Right atrium auricular region (tissue), 2 donors: ENCODE results near the gene POLE. TPM values are rescaled to one million over a fixed set of nuclear protein-coding genes. Genes with fewer than 3 reads are reported as not detected.

Experiments used
- DNase-seq: peaks from one replicate; pipeline ENCODE4 v3.0.0-alpha.2; 2019; ENCODE audit warnings: low spot score
- H3K27ac ChIP-seq, 2 donors: fragments of 200-600 bp; sonication (generic); 1 replicate in 1 of 2; 2 replicates in 1 of 2; pipeline ENCODE4 v1.5.1; 2016 to 2019
- H3K27me3 ChIP-seq, 2 donors: fragments of 200-600 bp; sonication (generic); one replicate each; pipeline versions ENCODE4 v1.5.1 to v1.6.0; 2017 to 2019
- H3K36me3 ChIP-seq: fragments of 200-600 bp; sonication (generic); one replicate; pipeline ENCODE4 v1.5.1; 2016
- H3K4me1 ChIP-seq, 2 donors: fragments of 200-600 bp; sonication (generic); one replicate each; pipeline versions ENCODE4 v1.5.1 to v1.6.0; 2017 to 2019
- H3K4me3 ChIP-seq, 2 donors: fragments of 200-600 bp; sonication (generic); 1 replicate in 1 of 2; 2 replicates in 1 of 2; pipeline ENCODE4 v1.5.1; 2017 to 2019; ENCODE audit warnings: mild to moderate bottlenecking in 1 of 2, moderate library complexity in 1 of 2
- H3K9me3 ChIP-seq, 2 donors: fragments of 200-600 bp; sonication (generic); one replicate each; pipeline ENCODE4 v1.5.1; 2019
- total RNA-seq, 2 donors: library from RNA; depleted of rRNA; stranded (reverse); fragments of >200 nt; gene quantifications; one replicate each; pipeline ENCODE4 v1.1.0, GENCODE V29; 2016
- TF ChIP-seq, protein P1 (sequence below), 2 donors: fragments of 200-600 bp; sonication (generic); IDR thresholded peaks; one replicate each; pipeline ENCODE4 v1.5.1; 2019; ENCODE audit warnings: antibody characterized with exemption in 2 of 2

The POLE gene
- total RNA-seq, 2 donors from 2014 or later, result 10.2 to 13.9 TPM

DNA sequence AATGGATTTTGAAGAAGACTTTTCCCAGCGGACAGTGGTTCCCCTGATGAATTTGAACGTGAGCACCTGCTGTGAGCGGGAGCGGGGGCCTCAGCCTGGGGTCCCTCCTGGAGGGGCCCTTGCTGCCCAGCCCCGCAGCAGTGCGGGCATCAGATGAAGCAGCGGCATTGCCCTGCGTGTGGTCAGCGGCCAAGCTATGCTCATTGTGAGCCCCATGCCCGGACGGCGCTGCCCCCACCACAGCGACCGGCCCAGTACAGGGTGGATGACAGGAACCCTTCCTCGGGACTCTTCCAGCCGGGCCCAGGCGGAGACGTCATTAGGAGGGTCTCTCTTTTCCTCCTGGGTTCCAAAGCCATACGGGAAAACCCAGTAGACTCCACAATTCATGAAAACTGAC lies 80.2 kb downstream of the POLE start:
- H3K27me3 ChIP-seq, result no peaks in the 10 kb centered on the region
- no peak overlapping the region for H3K4me3 ChIP-seq
- no peaks in the 10 kb centered on the region for H3K36me3 ChIP-seq
- DNase-seq, result no peak
- H3K4me1 ChIP-seq, result peaks cover 0 to 9% of the 10 kb centered on the region in 2 donors
- no peak overlapping the region for H3K27ac ChIP-seq
- TF ChIP-seq, protein P1, sequence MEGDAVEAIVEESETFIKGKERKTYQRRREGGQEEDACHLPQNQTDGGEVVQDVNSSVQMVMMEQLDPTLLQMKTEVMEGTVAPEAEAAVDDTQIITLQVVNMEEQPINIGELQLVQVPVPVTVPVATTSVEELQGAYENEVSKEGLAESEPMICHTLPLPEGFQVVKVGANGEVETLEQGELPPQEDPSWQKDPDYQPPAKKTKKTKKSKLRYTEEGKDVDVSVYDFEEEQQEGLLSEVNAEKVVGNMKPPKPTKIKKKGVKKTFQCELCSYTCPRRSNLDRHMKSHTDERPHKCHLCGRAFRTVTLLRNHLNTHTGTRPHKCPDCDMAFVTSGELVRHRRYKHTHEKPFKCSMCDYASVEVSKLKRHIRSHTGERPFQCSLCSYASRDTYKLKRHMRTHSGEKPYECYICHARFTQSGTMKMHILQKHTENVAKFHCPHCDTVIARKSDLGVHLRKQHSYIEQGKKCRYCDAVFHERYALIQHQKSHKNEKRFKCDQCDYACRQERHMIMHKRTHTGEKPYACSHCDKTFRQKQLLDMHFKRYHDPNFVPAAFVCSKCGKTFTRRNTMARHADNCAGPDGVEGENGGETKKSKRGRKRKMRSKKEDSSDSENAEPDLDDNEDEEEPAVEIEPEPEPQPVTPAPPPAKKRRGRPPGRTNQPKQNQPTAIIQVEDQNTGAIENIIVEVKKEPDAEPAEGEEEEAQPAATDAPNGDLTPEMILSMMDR (IDR thresholded peaks at IDR 0.05), result no peak
- H3K9me3 ChIP-seq, result peaks cover 3 to 8% of the 10 kb centered on the region in 2 donors

DNA sequence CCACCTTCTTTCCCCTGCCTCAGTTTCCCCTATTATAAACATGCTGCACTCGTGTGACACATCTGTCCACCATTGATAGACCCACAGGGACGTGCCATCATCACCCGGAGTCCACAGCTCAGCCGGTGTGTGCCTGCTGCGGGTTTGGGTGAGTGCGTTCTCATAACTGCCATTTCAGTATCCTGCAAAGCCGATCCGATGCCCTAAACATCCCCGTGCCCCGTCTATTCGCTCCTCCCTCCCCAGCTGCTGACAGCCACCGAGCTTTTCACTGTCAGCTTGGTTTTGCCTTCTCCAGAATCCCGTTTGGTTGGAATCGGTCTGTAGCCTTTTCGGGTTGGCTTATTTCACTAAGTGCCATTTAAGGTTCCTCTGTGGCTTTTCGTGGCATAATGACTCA lies 80.7 kb downstream of the POLE start:
- H3K27me3 ChIP-seq, result no peaks in the 10 kb centered on the region

DNA sequence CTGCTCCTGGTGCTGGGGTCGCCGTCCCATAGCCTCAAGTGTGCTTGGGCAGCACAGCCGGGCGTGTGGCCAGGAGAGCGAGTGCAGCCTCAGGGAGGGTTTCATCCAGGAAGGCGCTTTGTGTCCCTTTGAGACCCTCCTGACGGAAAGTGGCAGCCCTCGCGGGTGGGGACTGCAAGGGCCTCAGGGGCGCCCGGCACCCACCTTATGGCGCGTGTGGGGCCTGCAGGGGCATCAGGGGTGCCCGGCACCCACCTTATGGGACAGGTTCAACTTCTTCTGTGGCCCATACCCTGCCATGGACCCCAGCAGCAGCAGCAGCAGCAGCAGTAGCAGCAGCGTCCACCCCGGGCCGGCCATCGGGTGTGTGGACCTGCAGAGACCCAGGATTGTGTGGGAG lies 81.2 kb downstream of the POLE start:
- TF ChIP-seq, protein P1 (IDR thresholded peaks at IDR 0.05), result no peak
- no peaks in the 10 kb centered on the region for H3K27me3 ChIP-seq
- no peak overlapping the region for H3K27ac ChIP-seq
- H3K4me1 ChIP-seq, result peaks cover 0 to 14% of the 10 kb centered on the region in 2 donors
- H3K4me3 ChIP-seq, result no peak overlapping the region
- DNase-seq, result no peak
- no peaks in the 10 kb centered on the region for H3K9me3 ChIP-seq
- no peaks in the 10 kb centered on the region for H3K36me3 ChIP-seq

More for the DNA sequence above, 80.7 kb downstream of the POLE start:
- DNase-seq, result no peak
- TF ChIP-seq, protein P1 (IDR thresholded peaks at IDR 0.05), result no peak
- H3K4me1 ChIP-seq, result peaks cover 0 to 9% of the 10 kb centered on the region in 2 donors
- no peak overlapping the region for H3K4me3 ChIP-seq
- peaks cover under 1 to 3% of the 10 kb centered on the region in 2 donors for H3K9me3 ChIP-seq
- no peaks in the 10 kb centered on the region for H3K36me3 ChIP-seq
- H3K27ac ChIP-seq, result no peak overlapping the region

DNA sequence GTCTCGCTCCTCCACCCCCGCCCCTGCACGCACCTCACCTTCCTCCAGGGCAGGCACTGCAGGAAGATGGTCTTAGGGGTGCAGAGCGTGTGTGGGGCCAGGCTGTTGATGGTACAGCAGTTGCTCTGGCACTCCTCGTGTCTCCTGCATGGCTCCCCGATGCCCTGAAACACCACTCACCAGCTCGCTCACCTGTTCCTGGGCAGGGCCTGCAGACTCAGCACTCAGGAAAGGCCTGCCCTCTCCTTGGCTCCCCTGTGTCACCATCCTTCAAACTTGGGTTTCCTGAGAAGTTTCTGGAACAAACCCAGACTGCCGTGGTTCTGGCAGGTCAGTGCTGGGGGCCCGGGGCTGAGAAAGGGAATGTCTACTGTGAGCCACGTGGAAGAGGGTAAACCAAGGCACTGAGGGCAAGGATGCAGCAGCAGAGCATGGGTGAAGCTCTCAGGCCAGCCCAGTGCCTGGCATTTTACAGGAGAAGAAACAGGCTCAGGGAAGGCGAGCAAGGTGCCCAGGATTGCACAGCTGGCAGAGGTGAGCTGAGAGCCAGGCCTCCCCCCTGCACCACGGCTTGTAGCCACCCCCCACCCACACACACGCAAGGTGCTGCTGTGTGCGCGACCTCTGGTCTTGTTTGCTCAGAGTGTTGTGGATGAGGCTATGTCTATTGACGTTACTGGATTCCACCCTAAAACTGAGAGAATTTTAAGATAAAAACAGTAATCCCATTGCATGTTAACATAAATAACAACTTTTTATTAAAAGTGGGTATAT lies 82.3 kb downstream of the POLE start:
- no peaks in the 10 kb centered on the region for H3K36me3 ChIP-seq
- TF ChIP-seq, protein P1 (IDR thresholded peaks at IDR 0.05), result no peak
- no peaks in the 10 kb centered on the region for H3K9me3 ChIP-seq
- no peak overlapping the region for H3K27ac ChIP-seq
- DNase-seq, result no peak
- no peaks in the 10 kb centered on the region for H3K27me3 ChIP-seq
- peaks cover 0 to 23% of the 10 kb centered on the region in 2 donors for H3K4me1 ChIP-seq
- H3K4me3 ChIP-seq, result no peak overlapping the region

DNA sequence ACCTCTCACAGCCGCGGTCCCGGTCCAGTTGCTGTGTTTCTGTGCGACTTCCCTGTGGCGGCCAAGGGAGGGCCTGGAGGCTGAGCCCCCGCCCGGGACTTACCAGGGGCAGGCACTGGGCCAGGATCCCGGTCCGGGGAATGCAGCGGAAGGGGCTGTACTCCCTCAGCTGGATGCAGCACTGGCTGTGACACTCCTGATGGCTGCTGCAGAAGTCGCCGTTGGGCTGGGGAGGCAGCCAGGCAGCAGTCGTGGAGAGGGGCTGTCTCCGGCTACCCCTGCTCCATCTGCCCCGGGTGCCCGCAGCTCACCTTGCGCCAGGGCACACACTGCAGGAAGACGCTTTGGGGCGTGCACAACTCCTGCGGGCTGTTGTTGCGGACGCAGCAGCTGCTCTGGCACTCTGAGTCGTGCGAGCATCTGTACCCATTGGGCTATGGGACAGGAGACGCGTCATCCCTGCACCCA lies 83.0 kb downstream of the POLE start:
- peaks cover 0 to 27% of the 10 kb centered on the region in 2 donors for H3K4me1 ChIP-seq
- no peaks in the 10 kb centered on the region for H3K9me3 ChIP-seq
- no peaks in the 10 kb centered on the region for H3K36me3 ChIP-seq
- peak overlapping the region in 1 of 2 donors; percentile 43 for H3K4me3 ChIP-seq
- H3K27me3 ChIP-seq, result no peaks in the 10 kb centered on the region
- no peak for DNase-seq
- TF ChIP-seq, protein P1 (IDR thresholded peaks at IDR 0.05), result no peak
- peak overlapping the region; percentile 43 to 57 for H3K27ac ChIP-seq
